Keratinocyte (primary cell): ENCODE measurements around the gene C14orf93.
A peak's percentile ranks its signal among the peaks of the same experiment; 100 is the strongest.

Source experiments
- CTCF ChIP-seq, 3 experiments: IDR thresholded peaks in 1 of 3; conservative IDR thresholded peaks in 1 of 3; optimal IDR thresholded peaks in 1 of 3; 2 replicates in 2 of 3; 3 replicates in 1 of 3; pipeline versions ENCODE3 to v1.5.1; 2011; ENCODE audit warnings: low read length in 3 of 3, mild to moderate bottlenecking in 3 of 3, moderate library complexity in 2 of 3, control low read depth in 1 of 3, inconsistent platforms in 1 of 3; ENCODE audit not compliant: insufficient read depth in 2 of 3; ENCODE audit errors: extremely low read depth in 1 of 3
- EZH2 ChIP-seq: IDR thresholded peaks from one replicate; pipeline ENCODE4 v1.6.1; 2012; ENCODE audit warnings: inconsistent platforms, mild to moderate bottlenecking, low read length, moderate library complexity

GRCh38 chr14:23057757-23058653 lies 48.1 kb upstream of the C14orf93 start:
- TF ChIP-seq CTCF (optimal IDR thresholded peaks at IDR 0.05 in 1 of 3, IDR thresholded peaks at IDR 0.05 in 1 of 3, conservative IDR thresholded peaks at IDR 0.05 in 1 of 3; ENCODE audit: extremely low read depth in 1 of 3, insufficient read depth in 2 of 3, low read length in 3 of 3) (peak; percentile 89 to 97 (median 96)), EZH2 (no peak)
